Gastrocnemius medialis (tissue), 4 donors: ENCODE results near the gene LYPLA2.

Experiments used
- CTCF ChIP-seq, 5 experiments: fragments of 450-650 bp in 3 of 5; fragments of 200-600 bp in 2 of 5; sonication (generic) in 2 of 5; IDR thresholded peaks in 4 of 5; conservative IDR thresholded peaks in 1 of 5; 1 replicate in 4 of 5; 2 replicates in 1 of 5; pipeline ENCODE4 v1.5.1; 2016 to 2019; ENCODE audit warnings: antibody characterized with exemption in 5 of 5, mild to moderate bottlenecking in 3 of 5, moderate library complexity in 3 of 5
- POLR2A ChIP-seq, 2 donors: fragments of 450-650 bp; IDR thresholded peaks; one replicate each; pipeline ENCODE4 v1.6.1; 2017; ENCODE audit warnings: antibody characterized with exemption in 2 of 2, mild to moderate bottlenecking in 2 of 2, moderate library complexity in 2 of 2

DNA sequence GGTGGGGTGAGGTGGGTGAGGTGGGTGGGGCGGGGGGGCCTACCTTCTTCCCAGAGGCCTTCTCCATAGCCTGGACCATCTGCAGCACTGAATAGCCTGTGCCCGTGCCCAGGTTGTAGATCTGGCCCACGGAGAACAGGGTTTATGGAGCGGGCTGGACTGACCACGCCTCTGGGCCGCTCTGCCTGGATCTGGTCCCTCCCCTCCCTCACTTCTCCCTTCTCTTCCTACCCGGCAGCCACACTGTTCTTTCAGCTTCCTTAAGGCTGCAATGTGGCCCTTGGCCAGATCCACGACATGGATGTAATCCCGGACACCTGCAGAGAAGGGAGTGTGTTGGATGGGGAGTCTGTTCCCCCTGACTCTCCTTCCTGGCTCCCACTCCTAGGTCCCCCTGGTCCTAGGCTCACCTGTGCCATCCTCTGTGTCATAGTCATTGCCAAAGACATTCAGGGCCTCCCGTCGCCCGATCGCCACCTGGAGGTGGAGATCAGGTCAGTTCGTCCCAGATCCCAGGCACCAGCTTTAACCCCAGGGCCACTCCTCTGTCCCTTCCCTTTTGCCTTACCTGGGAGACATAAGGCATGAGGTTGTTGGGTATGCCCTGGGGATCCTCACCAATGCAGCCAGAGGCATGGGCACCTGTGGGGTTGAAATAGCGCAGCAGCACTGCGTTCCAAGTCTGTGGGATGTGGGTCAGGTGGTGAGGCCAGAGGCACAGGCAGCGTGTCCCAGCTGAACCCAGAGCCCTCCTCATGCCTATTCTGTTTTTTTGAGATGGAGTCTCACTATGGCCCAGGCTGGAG, 5.7 kb downstream of the LYPLA2 start:
- TF ChIP-seq CTCF (IDR thresholded peaks at IDR 0.05 in 4 of 5, conservative IDR thresholded peaks at IDR 0.05 in 1 of 5) (peak in 1 of 5 experiments; percentile 20), POLR2A (IDR thresholded peaks at IDR 0.05) (no peak)
